ENCODE data around the gene ERCC6L2. TPM values are rescaled to one million over a fixed set of nuclear protein-coding genes. Genes with fewer than 3 reads are reported as not detected.

The ERCC6L2 gene
- total and polyA plus RNA-seq, 2 donors (not counting 3 experiments of a cell fraction or from before 2014, with no cell fraction given), result 4.7 to 31.8 TPM

DNA sequence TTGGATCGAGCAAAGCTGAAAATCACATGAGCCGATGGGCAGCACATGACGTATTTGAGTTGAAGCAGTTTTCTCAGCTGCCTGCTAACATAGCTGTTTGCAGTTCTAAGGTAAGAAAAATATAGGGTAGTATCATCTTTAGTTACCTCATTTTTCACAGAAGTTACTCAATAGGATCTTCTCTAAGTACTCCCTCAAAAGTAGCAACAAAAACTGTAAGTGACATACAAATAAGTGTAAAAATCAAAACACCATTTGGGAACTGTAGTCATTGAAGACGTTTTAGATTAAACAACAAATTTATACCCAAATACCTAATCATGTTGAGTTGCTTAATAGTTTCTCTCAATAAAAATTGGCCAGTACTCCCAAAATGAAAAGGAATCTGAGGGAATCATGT, 102.6 kb downstream of the ERCC6L2 start:
- no peak for FAIRE-seq

More for the DNA sequence above, 102.6 kb downstream of the ERCC6L2 start:
- Histone ChIP-seq H3K79me2 (ENCODE audit: control insufficient read depth, insufficient read depth, low read length) (no peaks in the 10 kb centered on the region), H3K36me3 (ENCODE audit: control insufficient read depth in 2 of 2, extremely low read depth in 1 of 2, insufficient read depth in 2 of 2, low read length in 2 of 2) (no peaks in the 10 kb centered on the region), H3K4me2 (ENCODE audit: insufficient read depth, low read length) (no peak overlapping the region), H4K20me1 (replicated peaks; ENCODE audit: control insufficient read depth, extremely low read depth, insufficient read depth, low read length) (no peaks in the 10 kb centered on the region), H3K9me3 (replicated peaks; ENCODE audit: control insufficient read depth, insufficient read depth, low read length) (no peaks in the 10 kb centered on the region), H2AFZ (ENCODE audit: low read depth, low read length) (no peak overlapping the region), H3K4me1 (ENCODE audit: control insufficient read depth, extremely low read depth, insufficient read depth, low read length) (no peaks in the 10 kb centered on the region), H3K9ac (replicated peaks; ENCODE audit: extremely low read depth, insufficient read depth, low read length) (no peak overlapping the region), H3K9me1 (replicated peaks; ENCODE audit: control insufficient read depth, extremely low read depth, insufficient read depth, low read length) (no peaks in the 10 kb centered on the region), H3K27me3 (ENCODE audit: control insufficient read depth in 2 of 2, insufficient read depth in 2 of 2, low read length in 2 of 2) (no peaks in the 10 kb centered on the region), H3K27ac (ENCODE audit: insufficient read depth, low read depth, low read length) (no peak overlapping the region), H3K4me3 (replicated peaks in 1 of 3; ENCODE audit: insufficient read depth in 1 of 3, low read depth in 1 of 3, low read length in 3 of 3) (no peak overlapping the region)
- BruUV-seq (replicated peaks), result no TSS peak
- POLR2A ChIA-PET, result no interaction called here
- no peak for TF ChIP-seq POLR2AphosphoS5 (IDR thresholded peaks at IDR 0.05; ENCODE audit: insufficient read depth, low read depth, low read length)
- no peak for TF ChIP-seq POLR2A (IDR thresholded peaks at IDR 0.05; ENCODE audit: low read depth, low read length)
- no peak for TF ChIP-seq MYC (IDR thresholded peaks at IDR 0.05; ENCODE audit: low read depth, low read length)
- TF ChIP-seq GATA2 (IDR thresholded peaks at IDR 0.05; ENCODE audit: insufficient read depth, insufficient read length, low read depth, low read length), result no peak
- no peak for TF ChIP-seq FOS (IDR thresholded peaks at IDR 0.05; ENCODE audit: borderline replicate concordance, insufficient read depth, low read length)
- TF ChIP-seq EZH2 (IDR thresholded peaks at IDR 0.05; ENCODE audit: borderline replicate concordance, low read depth, low read length, severe bottlenecking), result no peak
- no peak for TF ChIP-seq JUN (IDR thresholded peaks at IDR 0.05; ENCODE audit: borderline replicate concordance, insufficient read depth, insufficient read length, low read depth)
- TF ChIP-seq, protein P1, sequence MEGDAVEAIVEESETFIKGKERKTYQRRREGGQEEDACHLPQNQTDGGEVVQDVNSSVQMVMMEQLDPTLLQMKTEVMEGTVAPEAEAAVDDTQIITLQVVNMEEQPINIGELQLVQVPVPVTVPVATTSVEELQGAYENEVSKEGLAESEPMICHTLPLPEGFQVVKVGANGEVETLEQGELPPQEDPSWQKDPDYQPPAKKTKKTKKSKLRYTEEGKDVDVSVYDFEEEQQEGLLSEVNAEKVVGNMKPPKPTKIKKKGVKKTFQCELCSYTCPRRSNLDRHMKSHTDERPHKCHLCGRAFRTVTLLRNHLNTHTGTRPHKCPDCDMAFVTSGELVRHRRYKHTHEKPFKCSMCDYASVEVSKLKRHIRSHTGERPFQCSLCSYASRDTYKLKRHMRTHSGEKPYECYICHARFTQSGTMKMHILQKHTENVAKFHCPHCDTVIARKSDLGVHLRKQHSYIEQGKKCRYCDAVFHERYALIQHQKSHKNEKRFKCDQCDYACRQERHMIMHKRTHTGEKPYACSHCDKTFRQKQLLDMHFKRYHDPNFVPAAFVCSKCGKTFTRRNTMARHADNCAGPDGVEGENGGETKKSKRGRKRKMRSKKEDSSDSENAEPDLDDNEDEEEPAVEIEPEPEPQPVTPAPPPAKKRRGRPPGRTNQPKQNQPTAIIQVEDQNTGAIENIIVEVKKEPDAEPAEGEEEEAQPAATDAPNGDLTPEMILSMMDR (IDR thresholded peaks at IDR 0.05; ENCODE audit: extremely low read depth in 1 of 2, insufficient read depth in 1 of 2, low read depth in 1 of 2, low read length in 2 of 2), result no peak
- no peak for TF ChIP-seq MAX (IDR thresholded peaks at IDR 0.05; ENCODE audit: insufficient read depth, insufficient read length)
- CTCF ChIA-PET, result no interaction called here
- dilution Hi-C loops (cut with MboI; ENCODE audit: extremely low pct_ligation_motif_present, low sequenced_read_pairs), result no loop called here
- no peak for DNase-seq (ENCODE audit: low read depth, low spot score)
- intact Hi-C loops (cut with micrococcal nuclease), result no loop called here
